Naive thymus-derived CD4-positive, alpha-beta T cell (primary cell): ENCODE results near the gene SNRNP25. TPM values are rescaled to one million over a fixed set of nuclear protein-coding genes. Genes with fewer than 3 reads are reported as not detected.

Experiments
- ATAC-seq: fragments of 150-1000 bp; cut with Tn5 transposase; 2 replicates; pipeline ENCODE4 v1.10.0; 2021; ENCODE audit warnings: mild to moderate bottlenecking, moderate library complexity
- CTCF ChIA-PET: fragments of 350-600 bp; sonication (Branson Sonifier 250); formaldehyde crosslinking; loops from one replicate; lab custom pipeline; 2021; ENCODE audit warnings: antibody characterized with exemption; lab: Charles Lee
- POLR2A ChIA-PET: fragments of 350-600 bp; sonication (Branson Sonifier 250); formaldehyde crosslinking; loops from one replicate; lab custom pipeline; 2021; ENCODE audit warnings: antibody characterized with exemption, inconsistent platforms; lab: Charles Lee
- DNase-seq, 9 donors: peaks; one replicate each; pipeline versions ENCODE4 v3.0.0 to v3.0.0-alpha.2; 2020 to 2022; ENCODE audit warnings: mixed read lengths in 1 of 9
- H3K27ac ChIP-seq: one replicate; pipeline ENCODE4 v1.7.0; 2013; ENCODE audit warnings: mild to moderate bottlenecking, low read depth, low read length, moderate library complexity
- H3K27me3 ChIP-seq, 2 donors: one replicate each; pipeline ENCODE4 v1.7.0; 2013; ENCODE audit warnings: low read length in 2 of 2, mild to moderate bottlenecking in 2 of 2, moderate library complexity in 2 of 2; ENCODE audit not compliant: control insufficient read depth in 2 of 2, insufficient read depth in 2 of 2
- H3K36me3 ChIP-seq, 3 experiments: 1 replicate in 2 of 3; 2 replicates in 1 of 3; pipeline ENCODE4 v1.7.0; 2013; ENCODE audit warnings: low read length in 3 of 3, mild to moderate bottlenecking in 3 of 3, moderate library complexity in 1 of 3; ENCODE audit not compliant: insufficient read depth in 3 of 3, control insufficient read depth in 2 of 3
- H3K4me1 ChIP-seq, 2 donors: one replicate each; pipeline ENCODE4 v1.7.0; 2013; ENCODE audit warnings: low read length in 2 of 2, mild to moderate bottlenecking in 2 of 2, moderate library complexity in 1 of 2; ENCODE audit not compliant: control insufficient read depth in 2 of 2, insufficient read depth in 2 of 2
- H3K4me3 ChIP-seq: 2 replicates; pipeline ENCODE4 v1.7.0; 2013; ENCODE audit warnings: mild to moderate bottlenecking, low read length
- H3K9me3 ChIP-seq, 3 experiments: 1 replicate in 2 of 3; 2 replicates in 1 of 3; pipeline ENCODE4 v1.7.0; 2013; ENCODE audit warnings: low read length in 3 of 3; ENCODE audit not compliant: control insufficient read depth in 2 of 3
- H3K27ac Mint-ChIP-seq, 9 donors: one replicate each; pipeline ENCODE4 v1.8.0; 2020 to 2022; ENCODE audit warnings: mixed read lengths in 9 of 9, mild to moderate bottlenecking in 8 of 9, moderate library complexity in 5 of 9, inconsistent platforms in 2 of 9
- H3K27me3 Mint-ChIP-seq, 5 donors: one replicate each; pipeline ENCODE4 v1.8.0; 2021 to 2022; ENCODE audit warnings: mixed read lengths in 5 of 5, mild to moderate bottlenecking in 1 of 5
- H3K36me3 Mint-ChIP-seq, 5 donors: one replicate each; pipeline ENCODE4 v1.8.0; 2020 to 2022; ENCODE audit warnings: mixed read lengths in 5 of 5, mild to moderate bottlenecking in 3 of 5, inconsistent platforms in 1 of 5
- H3K4me1 Mint-ChIP-seq, 7 donors: one replicate each; pipeline ENCODE4 v1.8.0; 2020 to 2022; ENCODE audit warnings: mixed read lengths in 7 of 7, mild to moderate bottlenecking in 3 of 7, inconsistent platforms in 1 of 7
- H3K4me3 Mint-ChIP-seq, 10 donors: one replicate each; pipeline ENCODE4 v1.8.0; 2020 to 2022; ENCODE audit warnings: mild to moderate bottlenecking in 10 of 10, mixed read lengths in 10 of 10, moderate library complexity in 6 of 10, inconsistent platforms in 2 of 10
- H3K9me3 Mint-ChIP-seq, 11 donors: one replicate each; pipeline ENCODE4 v1.8.0; 2020 to 2022; ENCODE audit warnings: mixed read lengths in 11 of 11, mild to moderate bottlenecking in 4 of 11, inconsistent platforms in 1 of 11, moderate library complexity in 1 of 11
- intact Hi-C, 2 donors: fragments of 100-400 bp; cut with micrococcal nuclease; formaldehyde crosslinking; loops; one replicate each; pipeline ENCODE4 v1.15.1; 2023
- polyA plus RNA-seq, 2 donors: library from polyadenylated mRNA; unstranded; fragments of 300-500 nt; fragmentation: Illumina TruSeq; gene quantifications; one replicate each; pipeline ENCODE4 v1.2.3, GENCODE V29; 2021
- total RNA-seq, 6 experiments: library from RNA in 5 of 6; stranded (reverse) in 5 of 6; gene quantifications; 1 replicate in 5 of 6; 2 replicates in 1 of 6; pipeline ENCODE4 v1.2.3 and lab custom pipeline; 2021 to 2026

Gene SNRNP25
- total and polyA plus RNA-seq, 7 experiments from 2014 or later: 9.8 to 57.4 (median 12.3) TPM

- H3K9me3 Mint-ChIP-seq: no peaks in the 10 kb centered on the region
- intact Hi-C loops: no loop called here
- DNase-seq (no peak), ATAC-seq (no peak)
- peaks cover 0 to 12% (median 6%) of the 10 kb centered on the region in 7 donors for H3K4me1 Mint-ChIP-seq
- H3K27me3 Mint-ChIP-seq: no peaks in the 10 kb centered on the region
- no peaks in the 10 kb centered on the region for H3K27me3 ChIP-seq
- ChIA-PET CTCF (no interaction called here), POLR2A (no interaction called here)
- peaks cover 0 to 16% (median 0%) of the 10 kb centered on the region in 3 experiments for H3K36me3 ChIP-seq
- peaks cover 0 to 4% of the 10 kb centered on the region in 2 donors for H3K4me1 ChIP-seq
- H3K4me3 Mint-ChIP-seq: no peak overlapping the region
- H3K27ac ChIP-seq: no peak overlapping the region
- H3K4me3 ChIP-seq: no peak overlapping the region
- H3K27ac Mint-ChIP-seq: no peak overlapping the region
- H3K9me3 ChIP-seq: no peaks in the 10 kb centered on the region
- peaks cover 0 to 4% (median 0%) of the 10 kb centered on the region in 5 donors for H3K36me3 Mint-ChIP-seq
These were observed 5.1 kb downstream of the SNRNP25 start for GRCh38 chr16:58491-59439.

DNA sequence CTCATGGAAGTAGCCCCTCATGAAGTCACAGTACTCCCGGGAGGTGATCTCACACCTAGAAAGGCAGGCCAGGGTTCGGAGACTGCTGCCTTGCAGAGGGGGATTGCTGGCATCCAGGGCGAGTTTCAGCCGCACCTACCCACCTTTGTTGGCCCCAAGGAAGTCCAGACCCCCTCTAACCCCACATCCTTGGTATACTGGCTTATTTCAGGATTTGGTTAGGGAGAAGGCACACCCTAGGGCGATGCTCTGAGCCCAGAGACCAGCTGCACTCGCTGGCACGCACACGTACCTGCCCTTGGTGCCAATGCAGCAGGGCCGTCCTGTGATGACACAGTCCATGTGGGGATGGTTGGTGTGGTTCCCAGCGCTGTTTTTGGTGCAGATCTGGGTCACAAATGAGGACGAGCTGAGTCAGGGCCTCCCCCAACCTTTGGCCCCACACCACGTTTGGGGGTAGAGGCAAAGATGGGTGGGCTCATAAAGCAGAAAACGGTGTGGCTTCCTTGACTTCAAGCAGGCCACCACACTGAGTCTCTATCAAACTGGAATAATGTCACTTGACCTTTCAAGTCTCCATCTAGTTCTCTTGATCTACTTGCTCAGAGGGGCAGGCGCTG lies 5.9 kb downstream of the SNRNP25 start:
- Histone ChIP-seq H3K27ac (no peak overlapping the region), H3K27me3 (no peaks in the 10 kb centered on the region), H3K9me3 (no peaks in the 10 kb centered on the region), H3K4me3 (no peak overlapping the region), H3K4me1 (no peaks in the 10 kb centered on the region), H3K36me3 (peaks cover 0 to 16% (median 0%) of the 10 kb centered on the region in 3 experiments)
- DNase-seq (no peak), ATAC-seq (no peak)
- H3K9me3 Mint-ChIP-seq: no peaks in the 10 kb centered on the region
- peaks cover 0 to 4% (median 0%) of the 10 kb centered on the region in 5 donors for H3K36me3 Mint-ChIP-seq
- peaks cover 0 to 6% (median 0%) of the 10 kb centered on the region in 7 donors for H3K4me1 Mint-ChIP-seq
- intact Hi-C loops: no loop called here
- H3K27me3 Mint-ChIP-seq: no peaks in the 10 kb centered on the region
- POLR2A ChIA-PET: interaction anchor here (1.3 kb wide), 1 partner anchor 8 kb away, joined by 3 read pairs; no protein-coding TSS in a partner anchor
- CTCF ChIA-PET: interaction anchor here (1.2 kb wide), 1 partner anchor 26 kb away, joined by 3 read pairs; no protein-coding TSS in a partner anchor
- no peak overlapping the region for H3K4me3 Mint-ChIP-seq
- no peak overlapping the region for H3K27ac Mint-ChIP-seq

- no peak for DNase-seq
- H3K9me3 Mint-ChIP-seq: no peaks in the 10 kb centered on the region
- intact Hi-C loops: no loop called here
- ATAC-seq: no peak
- Histone ChIP-seq H3K27ac (no peak overlapping the region), H3K9me3 (no peaks in the 10 kb centered on the region), H3K36me3 (peaks cover 0 to 16% (median 0%) of the 10 kb centered on the region in 3 experiments), H3K27me3 (no peaks in the 10 kb centered on the region), H3K4me3 (no peak overlapping the region), H3K4me1 (no peaks in the 10 kb centered on the region)
- peaks cover 0 to 4% (median 0%) of the 10 kb centered on the region in 5 donors for H3K36me3 Mint-ChIP-seq
- ChIA-PET CTCF (interaction anchor here (1.0 to 1.2 kb wide), 2 partner anchors 25 to 37 kb away, joined by 3 to 4 read pairs; no protein-coding TSS in a partner anchor), POLR2A (interaction anchor here (1.3 kb wide), 1 partner anchor 9 kb away, joined by 3 read pairs; no protein-coding TSS in a partner anchor)
- peaks cover 0 to 6% (median 0%) of the 10 kb centered on the region in 7 donors for H3K4me1 Mint-ChIP-seq
- no peak overlapping the region for H3K27ac Mint-ChIP-seq
- H3K4me3 Mint-ChIP-seq: no peak overlapping the region
- H3K27me3 Mint-ChIP-seq: no peaks in the 10 kb centered on the region
These were observed 6.5 kb downstream of the SNRNP25 start for GRCh38 chr16:60166-60565.

DNA sequence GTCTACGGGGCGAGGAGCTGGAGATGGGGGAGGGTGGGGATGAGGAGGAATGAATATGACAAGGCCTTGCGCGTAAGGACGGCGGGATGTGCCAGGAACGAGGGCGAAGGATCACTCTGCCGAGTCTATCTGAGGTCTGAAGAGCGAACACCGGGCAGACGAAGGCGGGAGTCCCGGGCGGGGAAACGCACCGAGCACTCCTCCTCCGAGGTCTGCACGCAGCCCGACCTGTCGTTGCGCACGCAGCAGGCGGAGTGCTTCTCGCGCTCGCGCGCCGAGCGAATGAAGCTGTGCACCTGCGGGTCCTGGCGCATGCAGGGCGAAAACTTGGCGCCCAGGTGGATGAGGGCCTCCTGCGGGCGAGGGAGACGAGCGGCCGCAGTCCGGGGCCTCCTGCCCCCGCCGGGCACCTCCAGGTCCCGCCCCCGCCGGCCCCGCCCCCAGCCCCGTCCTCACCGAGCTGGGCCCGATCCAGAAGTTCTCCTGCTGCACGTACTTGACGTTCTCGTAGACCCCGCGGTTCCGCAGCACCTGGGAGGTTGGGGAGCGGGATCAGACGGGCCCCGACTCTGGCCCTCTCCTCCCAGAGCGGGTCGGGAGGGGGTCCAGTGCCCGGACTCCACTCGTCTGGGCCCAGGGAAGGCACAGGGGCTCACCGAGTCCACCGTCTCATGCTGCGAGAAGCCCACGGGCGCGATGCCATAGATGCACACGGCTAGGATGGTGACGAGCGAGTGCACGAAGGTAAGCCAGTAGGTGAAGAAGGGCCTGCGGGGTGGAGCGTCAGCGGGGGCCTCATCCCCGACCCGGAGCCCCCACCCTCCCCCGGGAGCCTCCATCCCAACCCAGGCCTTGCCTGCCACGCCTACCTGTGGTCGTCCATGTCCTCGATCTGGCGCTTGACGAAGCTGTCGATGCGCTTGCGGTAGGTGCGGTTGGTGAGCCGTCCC lies 7.6 kb downstream of the SNRNP25 start:
- no peaks in the 10 kb centered on the region for H3K27me3 Mint-ChIP-seq
- ChIA-PET POLR2A (interaction anchor here (1.3 kb wide), 1 partner anchor 10 kb away, joined by 3 read pairs; no protein-coding TSS in a partner anchor), CTCF (interaction anchor here (1.0 to 1.2 kb wide), 2 partner anchors 24 to 36 kb away, joined by 3 to 4 read pairs; no protein-coding TSS in a partner anchor)
- no peaks in the 10 kb centered on the region for H3K27me3 ChIP-seq
- no peak for ATAC-seq
- peaks cover 0 to 2% (median 0%) of the 10 kb centered on the region in 5 donors for H3K36me3 Mint-ChIP-seq
- H3K4me3 ChIP-seq: no peak overlapping the region
- H3K9me3 ChIP-seq: no peaks in the 10 kb centered on the region
- H3K27ac ChIP-seq: no peak overlapping the region
- H3K9me3 Mint-ChIP-seq: no peaks in the 10 kb centered on the region
- peaks cover 0 to 13% (median 0%) of the 10 kb centered on the region in 3 experiments for H3K36me3 ChIP-seq
- DNase-seq: no peak
- H3K4me1 Mint-ChIP-seq: peaks cover 0 to 8% (median 3%) of the 10 kb centered on the region in 7 donors
- intact Hi-C loops: no loop called here
- H3K4me1 ChIP-seq: no peaks in the 10 kb centered on the region
- H3K4me3 Mint-ChIP-seq: no peak overlapping the region
- H3K27ac Mint-ChIP-seq: no peak overlapping the region

- ChIA-PET CTCF (interaction anchor here (6.4 kb wide), 1 partner anchor 34 kb away, joined by 96 read pairs; no protein-coding TSS in a partner anchor), POLR2A (interaction anchor here (1.1 to 1.2 kb wide), 2 partner anchors 9 to 74 kb away, joined by 3 to 4 read pairs; partner anchors contain the start of genes POLR3K and SNRNP25)
- H3K4me3 Mint-ChIP-seq: no peak overlapping the region
- intact Hi-C loops: no loop called here
- Histone ChIP-seq H3K36me3 (peaks cover 0 to 6% (median 0%) of the 10 kb centered on the region in 3 experiments), H3K27ac (no peak overlapping the region), H3K4me3 (no peak overlapping the region), H3K4me1 (no peaks in the 10 kb centered on the region), H3K9me3 (no peaks in the 10 kb centered on the region), H3K27me3 (no peaks in the 10 kb centered on the region)
- no peak for DNase-seq
- H3K36me3 Mint-ChIP-seq: no peaks in the 10 kb centered on the region
- H3K9me3 Mint-ChIP-seq: no peaks in the 10 kb centered on the region
- H3K27ac Mint-ChIP-seq: no peak overlapping the region
- no peaks in the 10 kb centered on the region for H3K27me3 Mint-ChIP-seq
- peaks cover 0 to 8% (median 3%) of the 10 kb centered on the region in 7 donors for H3K4me1 Mint-ChIP-seq
- no peak for ATAC-seq
These were observed 8.3 kb downstream of the SNRNP25 start for GRCh38 chr16:61879-62281.
